Nephron (organoid): ENCODE measurements around the gene MDM2.
"Not testable (repeated sequence)": the region's sequence is repeated elsewhere in the genome, so short reads cannot be mapped to it uniquely, and the experiment has no call there.

Experiments
- H3K27ac Mint-ChIP-seq, 3 experiments: 2 replicates each; pipeline ENCODE4 v1.8.0; 2020; ENCODE audit warnings: mixed read lengths in 3 of 3, mild to moderate bottlenecking in 2 of 3, moderate library complexity in 1 of 3
- H3K27me3 Mint-ChIP-seq: 2 replicates; pipeline ENCODE4 v1.8.0; 2021; ENCODE audit warnings: low read depth, mild to moderate bottlenecking, moderate library complexity, mixed read lengths
- H3K36me3 Mint-ChIP-seq: 2 replicates; pipeline ENCODE4 v1.8.0; 2020; ENCODE audit warnings: low read depth, mixed read lengths
- H3K4me1 Mint-ChIP-seq: 2 replicates; pipeline ENCODE4 v1.8.0; 2020; ENCODE audit warnings: mixed read lengths
- H3K4me3 Mint-ChIP-seq, 3 experiments: 2 replicates each; pipeline ENCODE4 v1.8.0; 2020; ENCODE audit warnings: mild to moderate bottlenecking in 3 of 3, mixed read lengths in 3 of 3, moderate library complexity in 2 of 3
- H3K9me3 Mint-ChIP-seq: 2 replicates; pipeline ENCODE4 v1.8.0; 2020; ENCODE audit warnings: mixed read lengths
- CTCF ChIP-seq, 3 experiments: fragments of 200-600 bp; sonication (generic); IDR thresholded peaks; one replicate each; pipeline ENCODE4 v1.5.0; 2021; ENCODE audit warnings: antibody characterized with exemption in 3 of 3; ENCODE audit not compliant: unreplicated experiment in 3 of 3

The MDM2 gene

GRCh38 chr12:68798882-68799234 lies 9.1 kb upstream of the MDM2 start:
- Mint-ChIP-seq H3K27me3 (peaks cover 4% of the 10 kb centered on the region), H3K27ac (no peak overlapping the region), H3K4me3 (no peak overlapping the region), H3K9me3 (no peaks in the 10 kb centered on the region), H3K36me3 (no peaks in the 10 kb centered on the region), H3K4me1 (peaks cover 5% of the 10 kb centered on the region)
- TF ChIP-seq CTCF (IDR thresholded peaks at IDR 0.05; ENCODE audit: unreplicated experiment in 3 of 3) = no peak

- no peaks in the 10 kb centered on the region for H3K36me3 Mint-ChIP-seq
- H3K9me3 Mint-ChIP-seq = no peaks in the 10 kb centered on the region
- H3K4me3 Mint-ChIP-seq = no peak overlapping the region
- H3K27me3 Mint-ChIP-seq = peaks cover 7% of the 10 kb centered on the region
- no peak for TF ChIP-seq CTCF (IDR thresholded peaks at IDR 0.05; ENCODE audit: unreplicated experiment in 3 of 3)
- no peak overlapping the region for H3K27ac Mint-ChIP-seq
- peaks cover 7% of the 10 kb centered on the region for H3K4me1 Mint-ChIP-seq
These were observed 7.7 kb upstream of the MDM2 start for GRCh38 chr12:68800294-68800693.

GRCh38 chr12:68801124-68801523 lies 6.9 kb upstream of the MDM2 start:
- peaks cover 10% of the 10 kb centered on the region for H3K4me1 Mint-ChIP-seq
- H3K36me3 Mint-ChIP-seq, H3K27me3 Mint-ChIP-seq, H3K9me3 Mint-ChIP-seq, H3K4me3 Mint-ChIP-seq, H3K27ac Mint-ChIP-seq: not testable (repeated sequence)

DNA sequence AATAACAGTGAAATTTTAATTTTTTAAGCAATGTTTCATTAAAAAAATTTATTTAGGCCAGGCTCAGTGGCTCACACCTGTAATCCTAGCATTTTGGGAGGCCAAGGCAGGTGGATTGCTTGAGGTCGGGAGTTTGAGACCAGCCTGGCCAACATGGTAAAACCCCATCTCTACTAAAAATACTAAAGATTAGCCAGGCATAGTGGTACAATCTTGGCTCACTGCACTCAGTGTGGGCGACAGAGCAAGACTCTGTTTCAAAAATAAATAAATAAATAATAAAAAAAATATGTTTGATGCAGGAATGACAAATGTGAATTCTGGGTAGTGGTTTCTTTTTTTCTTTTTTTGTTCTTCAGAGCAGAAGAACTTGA lies 5.6 kb upstream of the MDM2 start:
- H3K4me1 Mint-ChIP-seq = peaks cover 12% of the 10 kb centered on the region
- not testable (repeated sequence) for H3K9me3 Mint-ChIP-seq, H3K4me3 Mint-ChIP-seq, H3K36me3 Mint-ChIP-seq, H3K27ac Mint-ChIP-seq, H3K27me3 Mint-ChIP-seq

DNA sequence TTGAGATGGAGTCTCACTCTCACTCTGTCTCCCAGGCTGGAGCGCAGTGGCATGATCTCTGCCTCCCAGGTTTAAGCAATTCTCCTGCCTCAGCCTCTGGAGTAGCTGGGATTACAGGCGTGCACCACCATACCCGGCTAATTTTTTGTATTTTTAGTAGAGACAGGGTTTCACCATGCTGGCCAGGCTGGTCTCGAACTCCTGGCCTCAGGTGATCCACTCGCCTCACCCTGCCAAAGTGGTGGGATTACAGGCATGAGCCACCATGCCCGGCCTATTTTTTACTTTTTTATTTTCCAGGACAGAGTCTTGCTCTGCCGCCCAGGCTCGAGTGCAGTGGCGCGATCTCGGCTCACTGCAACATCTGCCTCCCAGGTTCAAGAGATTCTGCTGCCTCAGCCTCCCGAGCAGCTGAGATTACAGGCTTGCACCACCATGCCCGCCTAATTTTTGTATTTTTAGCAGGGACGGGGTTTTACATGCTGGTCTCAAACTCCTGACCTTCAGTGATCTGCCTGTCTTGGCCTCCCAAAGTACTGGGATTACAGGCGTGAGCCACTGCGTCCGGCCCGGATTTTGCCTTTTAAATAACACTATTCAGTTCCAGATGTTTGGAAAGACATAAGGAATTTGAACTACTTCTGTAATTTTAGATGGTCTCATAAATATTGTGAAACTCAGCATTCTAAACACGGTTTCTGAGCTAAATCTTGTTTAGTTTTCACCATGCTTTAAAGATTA lies 4.9 kb upstream of the MDM2 start:
- not testable (repeated sequence) for H3K27ac Mint-ChIP-seq, H3K27me3 Mint-ChIP-seq, H3K36me3 Mint-ChIP-seq, H3K4me3 Mint-ChIP-seq, H3K9me3 Mint-ChIP-seq
- H3K4me1 Mint-ChIP-seq = peaks cover 15% of the 10 kb centered on the region

DNA sequence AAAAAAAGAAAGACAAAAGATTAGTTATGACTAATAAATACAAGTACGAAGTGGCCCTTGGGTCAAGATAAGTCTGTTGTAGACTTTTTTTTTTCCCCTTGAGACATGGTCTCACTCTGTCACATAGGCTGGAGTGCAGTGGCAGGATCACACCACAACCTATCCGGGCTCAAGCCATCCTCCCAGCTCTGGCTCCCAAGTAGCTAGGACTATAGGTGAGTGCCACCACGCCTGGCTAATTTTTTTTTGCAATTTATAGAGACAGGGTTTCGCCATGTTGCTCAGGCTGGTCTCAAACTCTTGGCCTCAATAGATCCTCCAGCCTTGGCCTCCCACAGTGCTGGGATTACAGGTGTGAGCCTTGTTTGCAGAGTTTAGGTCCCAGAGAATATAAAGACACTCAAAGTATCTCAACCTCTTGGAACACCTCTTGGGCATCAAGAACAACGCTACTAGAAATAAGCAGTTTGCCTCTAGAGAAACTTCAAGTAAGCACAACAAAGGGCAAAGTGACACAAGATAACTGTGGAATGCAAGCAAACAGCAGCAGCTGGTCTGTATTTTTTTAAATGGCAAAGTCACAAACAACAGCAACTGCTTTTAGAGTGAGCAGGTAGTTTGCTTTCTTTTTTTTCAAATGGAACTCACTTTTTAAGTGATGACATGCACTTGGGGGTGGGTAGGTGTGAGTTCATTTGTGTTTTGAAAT lies 3.9 kb upstream of the MDM2 start:
- peak overlapping the region in 2 of 3 experiments; percentile 34 to 58 for H3K27ac Mint-ChIP-seq
- no peak for TF ChIP-seq CTCF (IDR thresholded peaks at IDR 0.05; ENCODE audit: unreplicated experiment in 3 of 3)
- H3K36me3 Mint-ChIP-seq = peaks cover 5% of the 10 kb centered on the region
- peaks cover 19% of the 10 kb centered on the region for H3K4me1 Mint-ChIP-seq
- H3K4me3 Mint-ChIP-seq = peak overlapping the region in 2 of 3 experiments; percentile 27 to 56
- no peaks in the 10 kb centered on the region for H3K9me3 Mint-ChIP-seq
- H3K27me3 Mint-ChIP-seq = peaks cover 7% of the 10 kb centered on the region

DNA sequence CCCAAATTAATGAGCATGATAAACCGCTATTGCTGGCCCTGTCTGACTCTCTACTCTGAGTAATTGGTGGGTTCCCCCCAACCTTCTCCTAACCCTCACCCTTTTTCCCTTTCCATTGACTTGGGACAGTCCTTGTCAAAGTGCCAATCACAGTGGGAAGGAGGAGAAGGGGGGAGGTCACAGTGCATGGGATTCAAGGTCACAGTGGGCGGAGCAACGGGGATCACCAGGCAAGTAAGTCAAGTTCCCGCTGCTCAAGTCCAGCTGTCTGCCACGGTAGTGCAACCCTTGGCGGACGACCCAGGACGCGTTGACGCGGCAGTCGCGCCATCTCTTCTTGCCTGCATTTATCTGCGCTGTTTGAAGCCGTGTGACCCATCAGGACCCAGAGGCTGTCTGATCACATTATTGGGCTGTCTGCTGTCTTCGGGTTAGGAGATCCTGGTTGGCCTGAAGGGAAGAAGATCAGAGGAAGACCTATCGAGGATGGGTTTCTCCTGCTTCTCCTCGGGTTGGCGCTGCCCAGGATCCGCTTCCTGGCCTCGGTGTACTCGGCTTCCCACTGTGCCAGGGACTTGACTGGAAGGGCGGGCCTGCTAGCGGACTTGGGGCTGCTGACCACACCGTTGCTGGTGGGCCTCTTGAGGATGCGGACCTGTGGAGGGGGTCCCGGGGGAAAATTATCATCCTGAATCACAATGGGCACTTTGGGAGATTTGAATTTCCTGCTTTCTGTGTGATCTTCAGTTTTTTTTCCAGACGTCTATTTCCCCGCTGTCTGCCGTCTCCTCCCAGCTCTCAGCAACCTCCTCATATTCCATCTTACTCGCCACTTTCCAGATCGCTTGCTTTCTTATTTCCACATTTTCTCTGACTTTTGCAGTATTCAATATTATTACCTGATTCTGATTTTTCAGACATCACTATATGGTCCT lies 3.1 kb upstream of the MDM2 start:
- TF ChIP-seq CTCF (IDR thresholded peaks at IDR 0.05; ENCODE audit: unreplicated experiment in 3 of 3) = no peak
- no peak overlapping the region for H3K4me3 Mint-ChIP-seq
- H3K9me3 Mint-ChIP-seq = no peaks in the 10 kb centered on the region
- peaks cover 9% of the 10 kb centered on the region for H3K36me3 Mint-ChIP-seq
- peaks cover 6% of the 10 kb centered on the region for H3K27me3 Mint-ChIP-seq
- peak overlapping the region in 1 of 3 experiments; percentile 58 for H3K27ac Mint-ChIP-seq
- H3K4me1 Mint-ChIP-seq = peaks cover 20% of the 10 kb centered on the region
